T-helper 2 cell (primary cell): ENCODE data around the gene UBE2O.

Experiments
- DNase-seq, 5 experiments: peaks; one replicate each; pipeline versions ENCODE4 v3.0.0 to v3.0.0-alpha.2; 2012 to 2022

Gene UBE2O

DNA sequence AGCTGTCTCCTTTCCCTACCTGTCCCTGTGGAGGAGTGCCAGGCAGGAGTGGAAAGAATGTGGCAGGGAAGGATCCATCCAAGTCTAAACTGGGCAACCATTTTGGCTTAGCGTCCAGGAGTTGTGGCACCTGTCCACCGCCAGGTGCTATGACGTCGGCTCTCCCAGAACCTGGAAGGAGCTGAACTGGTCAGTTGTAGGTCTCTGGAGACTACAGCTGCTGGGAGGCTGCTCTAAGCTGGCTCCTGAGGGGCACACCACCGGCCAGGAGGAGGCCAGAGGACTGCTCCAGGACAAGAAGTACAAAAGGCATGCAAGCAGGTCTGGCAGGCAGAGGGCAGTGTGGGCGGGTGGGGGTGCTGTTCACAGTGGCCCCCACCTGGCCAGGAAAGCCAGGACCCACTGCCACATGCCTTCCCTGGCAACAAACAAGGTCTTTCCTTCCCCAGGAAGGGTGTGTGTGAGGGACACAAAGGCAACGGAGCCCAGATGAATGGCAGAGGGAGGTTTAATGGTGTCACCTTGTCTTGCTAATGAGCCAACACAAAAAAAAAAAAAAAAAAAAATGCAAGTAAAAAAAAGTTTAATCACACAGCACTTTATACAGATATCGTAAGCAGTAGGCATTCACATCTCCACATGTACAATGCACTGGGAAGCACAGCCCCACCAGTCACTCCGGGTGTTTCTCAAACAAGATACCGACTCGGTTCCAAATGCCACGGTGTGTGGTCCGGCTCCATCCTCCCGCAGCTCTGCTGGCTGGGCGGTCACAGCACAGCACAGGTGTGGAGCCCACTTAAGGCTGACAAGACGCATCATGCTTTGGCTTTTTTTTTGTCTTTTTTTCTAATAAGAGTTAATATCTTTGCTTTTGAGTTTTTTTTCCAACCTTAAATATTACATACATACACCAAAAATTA is 63.7 kb downstream of the UBE2O start:
- no peak for DNase-seq

DNA sequence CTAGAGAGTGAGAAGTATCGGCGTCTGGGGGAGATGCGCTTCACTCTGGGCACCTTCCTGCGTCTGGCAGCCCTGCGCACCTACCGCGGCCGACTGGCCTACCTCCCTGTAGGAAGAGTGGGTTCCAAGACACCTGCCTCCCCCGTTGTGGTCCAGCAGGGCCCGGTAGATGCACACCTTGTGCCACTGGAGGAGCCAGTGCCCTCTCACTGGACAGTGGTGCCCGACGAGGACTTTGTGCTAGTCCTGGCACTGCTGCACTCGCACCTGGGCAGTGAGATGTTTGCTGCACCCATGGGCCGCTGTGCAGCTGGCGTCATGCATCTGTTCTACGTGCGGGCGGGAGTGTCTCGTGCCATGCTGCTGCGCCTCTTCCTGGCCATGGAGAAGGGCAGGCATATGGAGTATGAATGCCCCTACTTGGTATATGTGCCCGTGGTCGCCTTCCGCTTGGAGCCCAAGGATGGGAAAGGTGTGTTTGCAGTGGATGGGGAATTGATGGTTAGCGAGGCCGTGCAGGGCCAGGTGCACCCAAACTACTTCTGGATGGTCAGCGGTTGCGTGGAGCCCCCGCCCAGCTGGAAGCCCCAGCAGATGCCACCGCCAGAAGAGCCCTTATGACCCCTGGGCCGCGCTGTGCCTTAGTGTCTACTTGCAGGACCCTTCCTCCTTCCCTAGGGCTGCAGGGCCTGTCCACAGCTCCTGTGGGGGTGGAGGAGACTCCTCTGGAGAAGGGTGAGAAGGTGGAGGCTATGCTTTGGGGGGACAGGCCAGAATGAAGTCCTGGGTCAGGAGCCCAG is 65.8 kb downstream of the UBE2O start:
- DNase-seq: no peak

GRCh38 chr17:76385892-76386786 is 66.8 kb downstream of the UBE2O start:
- DNase-seq: peak; percentile 58 to 84 (median 72)

GRCh38 chr17:76384987-76385891 is 67.7 kb downstream of the UBE2O start:
- peak in 2 of 5 experiments; percentile 10 to 15 for DNase-seq

DNA sequence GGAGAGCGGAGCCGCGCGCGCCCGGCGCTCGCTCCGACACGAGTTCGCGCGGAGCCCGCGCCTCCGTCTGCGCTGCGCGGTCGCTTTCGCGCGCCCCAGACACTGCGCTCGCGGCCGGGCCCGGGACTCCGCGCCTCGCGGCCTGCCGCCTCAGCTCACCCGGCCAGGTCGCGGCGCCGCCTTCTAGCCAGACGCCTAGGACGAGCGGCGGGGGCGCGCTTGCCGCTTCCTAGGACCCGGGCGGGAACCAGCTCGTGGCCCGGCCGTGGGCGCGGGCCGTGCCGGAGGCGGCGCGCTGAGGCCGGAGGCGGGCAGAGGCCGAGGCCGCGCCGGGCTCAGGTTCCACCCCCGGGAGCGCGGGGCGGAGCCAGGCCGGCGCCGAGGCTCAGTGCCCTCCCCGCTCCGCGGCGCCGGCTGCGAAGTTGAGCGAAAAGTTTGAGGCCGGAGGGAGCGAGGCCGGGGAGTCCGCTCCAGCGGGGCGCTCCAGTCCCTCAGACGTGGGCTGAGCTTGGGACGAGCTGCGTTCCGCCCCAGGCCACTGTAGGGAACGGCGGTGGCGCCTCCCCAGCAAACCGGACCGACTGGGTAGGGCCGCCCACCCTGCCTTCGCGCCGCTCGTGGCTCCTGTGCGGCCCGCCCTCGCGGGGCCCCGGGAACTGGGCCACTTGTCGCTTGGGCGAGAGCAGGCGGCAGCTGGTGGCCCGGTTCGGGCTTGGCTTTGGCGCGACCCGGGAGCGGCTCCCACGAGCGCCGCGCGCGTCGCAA is 68.5 kb downstream of the UBE2O start, which contains the start of gene SPHK1:
SPHK1 (plus strand) TSS at position 388 of the 765 bp plus-strand sequence. CDS start 1,036 bp downstream, outside the sequence.
- DNase-seq: peak in 4 of 5 experiments; percentile 29 to 78 (median 40)

DNA sequence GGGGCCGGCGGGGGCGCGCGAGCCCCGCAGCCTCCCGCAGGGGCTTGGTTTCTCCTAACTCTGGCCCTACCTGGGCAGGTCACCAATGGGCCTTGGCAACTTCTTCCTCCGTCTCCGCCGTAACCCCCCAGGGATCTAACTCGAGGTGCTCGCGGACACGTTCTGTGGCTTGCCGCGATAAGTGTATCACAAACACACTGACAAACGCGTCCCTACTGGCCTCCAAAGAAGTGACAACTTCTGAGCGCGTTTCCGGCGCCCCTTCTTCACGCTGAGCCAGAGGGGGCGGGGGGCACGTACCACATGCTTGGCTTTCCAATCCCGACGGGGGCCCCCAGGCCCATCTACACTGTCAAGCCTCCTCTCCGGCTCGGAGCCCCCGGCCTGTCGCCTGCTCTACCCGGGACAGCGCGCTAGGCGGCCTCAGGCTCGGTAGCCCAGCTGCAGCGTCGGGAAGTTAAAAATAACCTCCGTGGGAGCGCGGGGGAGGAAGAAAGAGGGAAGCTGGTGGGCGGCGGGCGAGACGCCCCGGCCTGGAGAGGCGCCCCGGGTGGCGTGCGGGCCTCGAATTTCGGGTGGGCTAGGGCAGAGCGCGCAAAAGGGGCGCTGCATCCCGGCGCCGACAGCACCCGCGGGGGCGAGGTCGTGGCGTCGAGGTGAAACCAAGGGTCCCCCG is 69.3 kb downstream of the UBE2O start:
- peak in 4 of 5 experiments; percentile 16 to 74 (median 30) for DNase-seq

- DNase-seq: peak in 4 of 5 experiments; percentile 37 to 78 (median 46)
Observed at GRCh38 chr17:76382803-76383545, 70.0 kb downstream of the UBE2O start.

- no peak for DNase-seq
Observed at GRCh38 chr17:76382351-76382802, 70.6 kb downstream of the UBE2O start.

DNA sequence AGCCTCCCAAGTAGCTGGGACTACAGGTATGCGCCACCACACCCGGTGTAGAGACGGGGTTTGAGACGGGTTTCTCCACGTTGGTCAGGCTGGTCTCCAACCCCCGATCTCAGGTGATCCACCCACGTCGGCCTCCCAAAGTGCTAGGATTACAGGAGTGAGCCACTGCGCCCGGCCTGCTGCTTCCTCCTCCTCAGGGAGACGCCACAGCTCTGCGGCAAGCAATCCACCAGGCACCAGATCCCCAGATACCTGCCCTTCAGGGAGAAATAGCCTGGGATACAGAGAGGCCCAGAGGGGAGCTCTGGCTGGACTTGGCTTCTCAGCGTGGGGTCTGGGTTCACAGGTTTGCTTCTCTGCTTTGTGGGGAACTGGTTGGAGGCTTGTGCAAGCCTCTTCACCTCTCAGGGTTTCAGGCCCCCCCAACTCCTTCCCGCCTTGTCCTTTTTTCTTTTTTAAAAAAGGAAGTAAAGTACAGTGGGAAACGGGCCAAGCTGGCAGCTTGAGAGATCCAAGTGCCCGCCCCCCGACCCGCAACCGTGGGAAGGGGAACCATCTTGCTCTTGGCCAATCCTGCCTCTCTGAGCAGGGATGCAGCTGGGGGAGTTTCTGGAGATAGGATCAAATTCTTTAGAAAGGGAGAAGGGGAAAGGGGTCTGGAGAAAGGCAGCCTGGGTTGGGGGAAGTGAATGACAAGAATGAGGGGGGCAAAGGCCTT is 71.2 kb downstream of the UBE2O start:
- no peak for DNase-seq

- no peak for DNase-seq
Observed at GRCh38 chr17:76379646-76380376, 73.1 kb downstream of the UBE2O start.

DNA sequence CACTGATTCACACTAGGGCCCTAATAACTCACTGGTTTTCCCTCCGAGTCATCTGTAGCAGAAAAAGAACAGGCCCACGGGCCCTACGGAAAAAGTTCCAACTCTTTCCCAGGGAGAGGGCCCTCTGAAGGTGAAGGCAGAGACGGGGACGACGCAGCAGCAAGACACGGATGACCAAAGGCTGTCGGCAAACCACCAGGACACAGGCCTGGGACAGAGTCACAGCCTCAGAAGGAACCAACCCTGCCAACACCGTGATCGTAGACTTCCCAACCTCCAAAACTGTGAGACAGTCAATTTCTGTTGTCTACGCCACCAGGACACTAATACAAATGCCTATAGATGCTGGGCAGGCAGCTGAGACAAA is 73.7 kb downstream of the UBE2O start:
- no peak for DNase-seq

- DNase-seq: no peak
Observed at GRCh38 chr17:76378548-76379274, 74.2 kb downstream of the UBE2O start.

DNA sequence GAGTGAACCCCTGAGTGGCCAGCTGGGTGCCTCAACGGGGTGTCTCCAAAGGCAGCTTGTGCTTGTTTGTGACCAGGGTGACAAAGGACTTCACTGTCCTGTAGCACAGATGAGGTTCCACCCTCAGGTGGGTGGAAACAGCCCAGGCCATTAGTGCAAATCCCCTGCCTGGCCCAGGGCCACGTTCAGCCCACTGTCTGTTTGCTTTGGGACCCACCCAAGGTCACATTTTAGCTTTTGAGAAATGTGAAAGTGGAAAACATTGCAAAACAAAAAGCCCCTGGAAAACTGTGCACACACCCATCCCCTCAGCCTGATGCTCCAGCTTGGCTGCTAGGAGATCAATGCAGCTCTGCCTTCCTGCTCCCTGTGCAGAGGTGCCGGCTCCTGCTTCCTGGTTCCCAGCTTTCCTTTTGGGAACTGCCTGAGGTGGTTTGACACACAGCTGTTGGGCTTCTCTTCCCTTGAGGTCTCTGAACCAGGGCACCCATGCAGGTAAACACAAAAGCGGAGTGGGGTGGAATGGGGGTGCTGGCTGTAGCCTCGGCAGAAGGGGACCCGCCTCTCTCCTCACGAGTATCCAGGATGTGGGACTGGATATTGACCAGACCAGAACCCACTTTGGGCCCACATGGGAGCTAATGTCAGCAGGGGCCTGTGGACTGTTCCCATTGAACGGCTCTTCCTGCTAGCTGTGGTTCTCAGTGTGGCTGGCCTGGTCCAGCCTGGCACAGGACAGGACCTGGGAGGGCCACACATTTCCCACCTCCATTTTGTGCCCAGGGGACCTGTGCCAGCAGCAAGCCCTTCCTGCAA is 76.4 kb downstream of the UBE2O start:
- DNase-seq: no peak

DNA sequence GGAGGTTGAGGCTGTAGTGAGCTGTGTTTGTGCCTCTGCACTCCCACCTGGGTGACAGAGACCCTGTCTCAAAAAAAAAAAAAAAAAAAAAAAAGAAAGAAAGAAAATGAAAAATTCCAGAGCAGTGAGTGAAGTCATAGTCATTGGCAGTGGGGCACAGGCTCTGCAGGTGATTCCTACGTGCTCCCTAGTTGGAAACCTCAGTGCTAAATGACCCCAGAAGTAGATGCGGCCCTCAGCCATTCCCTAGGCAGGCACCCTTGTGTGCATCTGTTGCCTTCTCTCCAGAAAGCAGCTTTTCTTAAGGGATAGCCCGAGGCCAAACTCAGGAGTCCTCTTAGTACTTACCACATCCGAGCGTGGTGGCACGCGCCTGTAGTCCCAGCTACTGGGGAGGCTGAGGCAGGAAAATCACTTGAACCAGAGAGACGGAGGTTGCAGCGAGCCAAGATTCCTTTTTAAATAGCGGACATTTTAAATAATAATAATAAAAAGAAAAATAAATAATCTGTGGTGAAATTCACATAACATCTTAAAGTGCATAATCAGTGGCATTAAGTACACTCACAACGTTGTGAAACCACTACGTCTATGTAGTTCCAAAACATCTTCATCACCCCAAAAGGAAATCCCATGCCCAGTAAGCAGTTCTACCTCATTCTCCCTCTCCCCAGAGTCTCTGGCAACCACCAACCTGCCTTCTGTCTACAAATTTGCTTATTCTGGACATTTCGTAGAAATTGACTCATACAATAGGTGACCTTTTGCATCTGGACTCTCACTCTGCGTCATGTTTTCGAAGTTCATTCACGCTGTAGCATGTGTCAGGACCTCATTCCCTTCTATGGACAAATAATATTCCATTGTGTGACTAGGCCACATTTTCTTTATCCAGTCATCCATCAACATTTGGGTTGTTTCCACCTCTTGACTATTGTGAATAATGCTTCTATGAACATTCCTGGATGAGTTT is 81.0 kb downstream of the UBE2O start:
- DNase-seq: no peak
